Heart left ventricle (tissue), 16 donors: Measurements from ENCODE around the gene ANTXRL. TPM values are rescaled to one million over a fixed set of nuclear protein-coding genes. Genes with fewer than 3 reads are reported as not detected.
"Not testable (repeated sequence)": the region's sequence is repeated elsewhere in the genome, so short reads cannot be mapped to it uniquely, and the experiment has no call there.

Experiments
- ATAC-seq, 4 donors: fragments of 200-7000 bp; cut with Tn5 transposase; one replicate each; pipeline ENCODE4 v1.9.1; 2020 to 2022; ENCODE audit warnings: moderate library complexity in 4 of 4, mild to moderate bottlenecking in 3 of 4, moderate number of reproducible peaks in 1 of 4
- DNase-seq, 5 donors: peaks; one replicate each; pipeline ENCODE4 v3.0.0-alpha.2; 2020
- H3K27ac ChIP-seq, 12 donors: fragments of 200-600 bp; sonication (generic) in 4 of 12; one replicate each; pipeline versions ENCODE4 v1.5.0 to v1.8.0; 2016 to 2022; ENCODE audit warnings: mild to moderate bottlenecking in 2 of 12
- H3K27me3 ChIP-seq, 9 donors: fragments of 200-600 bp; sonication (generic) in 2 of 9; one replicate each; pipeline versions ENCODE4 v1.5.1 to v1.8.0; 2016 to 2022; ENCODE audit warnings: mild to moderate bottlenecking in 3 of 9
- H3K36me3 ChIP-seq, 9 donors: fragments of 200-600 bp; sonication (generic) in 2 of 9; one replicate each; pipeline versions ENCODE4 v1.5.0 to v1.8.0; 2018 to 2022; ENCODE audit warnings: mild to moderate bottlenecking in 2 of 9
- H3K4me1 ChIP-seq, 12 donors: fragments of 200-600 bp; sonication (generic) in 4 of 12; one replicate each; pipeline versions ENCODE4 v1.5.0 to v1.8.0; 2016 to 2022; ENCODE audit warnings: mild to moderate bottlenecking in 3 of 12
- H3K4me3 ChIP-seq, 12 donors: fragments of 200-600 bp; sonication (generic) in 4 of 12; one replicate each; pipeline versions ENCODE4 v1.5.0 to v1.8.0; 2017 to 2022; ENCODE audit warnings: mild to moderate bottlenecking in 9 of 12, moderate library complexity in 4 of 12
- H3K9me3 ChIP-seq, 12 donors: fragments of 200-600 bp; sonication (generic) in 4 of 12; one replicate each; pipeline versions ENCODE4 v1.5.0 to v1.8.0; 2016 to 2022; ENCODE audit warnings: mild to moderate bottlenecking in 1 of 12
- CTCF ChIP-seq, 12 donors: fragments of 200-600 bp; sonication (generic) in 4 of 12; IDR thresholded peaks; one replicate each; pipeline versions ENCODE4 v1.5.0 to v1.8.0; 2018 to 2022; ENCODE audit warnings: antibody characterized with exemption in 12 of 12, mild to moderate bottlenecking in 5 of 12
- POLR2A ChIP-seq, 2 donors: fragments of 450-650 bp; IDR thresholded peaks; one replicate each; pipeline ENCODE4 v1.6.1; 2017; ENCODE audit warnings: antibody characterized with exemption in 2 of 2, mild to moderate bottlenecking in 2 of 2, moderate library complexity in 2 of 2
- WGBS, 4 donors: extraction: QIAGEN DNeasy Blood & Tissue Kit in 2 of 4; methylation state at CpG; one replicate each; pipeline versions ENCODE4 v1.1.5 to v1.1.7; 2013 to 2018; 5-methylcytosine and 5-hydroxymethylcytosine counted together
- intact Hi-C, 10 donors: fragments of 100-400 bp; cut with DNase I; formaldehyde crosslinking; loops; one replicate each; pipeline versions ENCODE4 v1.11.1 to v1.14.2; 2022
- polyA plus RNA-seq, 2 donors: library from polyadenylated mRNA; stranded (reverse); fragments of 200-250 nt; gene quantifications; one replicate each; pipeline ENCODE4 v1.2.3, GENCODE V29; 2013
- total RNA-seq, 9 donors: library from RNA; depleted of rRNA in 2 of 9; stranded (reverse); fragments of >200 nt in 2 of 9; fragmentation: NEBNext Ultra II Directional in 3 of 9; extraction: Animal tissue kit (Norgen Biotek cat#: 25700) in 3 of 9; gene quantifications; one replicate each; pipeline versions ENCODE4 v1.1.0 to v1.2.4, GENCODE V29; 2016 to 2023
- donor health status: ischemic (EF 13 %, LVEDD 7.1; RV severe dilation, severe dysfunction).
- donor health status: healthy with polysubstance abuse.
- donor health status: DM: no; HTN: yes; CAD: no.
- donor health status: DM: no; HTN: no; CAD: no.
- donor health status: ischemic (EF 25% LVEDD 6.9; RV normal size, moderate dysfunction).
- donor health status: ischemic (EF 25% LVEDD 5.7; RV mildly dilated, moderate dysfunction).
- donor health status: healthy.
- donor health status: DM: yes; HTN: yes; CAD: no.
- donor health status: ischemic (EF 35%, LVEDD 5.7; RV mildly dilated, moderate dysfunction).
- donor health status: nonischemic (EF 11% LVEDD 7.7; RV severe dilation, severe dysfunction).
- donor health status: DM: yes; HTN: yes; CAD: no.
- donor health status: PGD.
- donor health status: ischemic (EF 29% LVEDD 5.4; RV normal size, mild dysfunction).
- donor health status: nonischemic (EF 23%, LVEDD 6.1; RV moderate dilation, normal function).

Gene ANTXRL
- total and polyA plus RNA-seq, 11 donors = 0.42 to 0.99 (median 0.90) TPM; not detected in 8

- DNase-seq = peak in 1 of 5 donors; percentile 25
- TF ChIP-seq CTCF (IDR thresholded peaks at IDR 0.05) (no peak), POLR2A (IDR thresholded peaks at IDR 0.05) (no peak)
- Histone ChIP-seq H3K4me1 (no peaks in the 10 kb centered on the region), H3K27me3 (no peaks in the 10 kb centered on the region), H3K4me3 (no peak overlapping the region), H3K36me3 (no peaks in the 10 kb centered on the region), H3K27ac (no peak overlapping the region), H3K9me3 (no peaks in the 10 kb centered on the region)
- 53 to 70% (median 68%) methylated on average over 7 to 20 of the region's 20 CpGs for WGBS, 4 donors
- peak; percentile 37 to 73 (median 66) for ATAC-seq
- intact Hi-C loops = loop anchor here in 1 of 10 donors (10.0 kb wide), 1 partner anchor 45 kb away; no protein-coding TSS in a partner anchor
These were observed 13.0 kb downstream of the ANTXRL start for GRCh38 chr10:46299536-46300369.

- H3K9me3 ChIP-seq, ATAC-seq, DNase-seq, H3K4me1 ChIP-seq, H3K27me3 ChIP-seq, H3K27ac ChIP-seq, H3K4me3 ChIP-seq, H3K36me3 ChIP-seq: not testable (repeated sequence)
- intact Hi-C loops = loop anchor here in 1 of 10 donors (10.0 kb wide), 1 partner anchor 46 kb away; no protein-coding TSS in a partner anchor
- WGBS, 4 donors = 51 to 83% (median 69%) methylated on average over 2 to 3 of the region's 3 CpGs
These were observed 13.5 kb downstream of the ANTXRL start for GRCh38 chr10:46300370-46300711.

GRCh38 chr10:46301056-46301645, 14.4 kb downstream of the ANTXRL start:
- Histone ChIP-seq H3K36me3 (no peaks in the 10 kb centered on the region), H3K27me3 (no peaks in the 10 kb centered on the region), H3K4me1 (no peaks in the 10 kb centered on the region), H3K4me3 (no peak overlapping the region), H3K27ac (no peak overlapping the region), H3K9me3 (no peaks in the 10 kb centered on the region)
- TF ChIP-seq POLR2A (IDR thresholded peaks at IDR 0.05) = no peak
- no peak for TF ChIP-seq CTCF (IDR thresholded peaks at IDR 0.05)
- ATAC-seq (no peak), DNase-seq (peak in 1 of 5 donors; percentile 7)
- intact Hi-C loops = loop anchor here in 1 of 10 donors (10.0 kb wide), 1 partner anchor 46 kb away; no protein-coding TSS in a partner anchor
- 96 to 100% (median 97%) methylated on average over 4 to 5 of the region's 5 CpGs for WGBS, 4 donors

- 86 to 94% (median 86%) methylated on average over 12 to 13 of the region's 13 CpGs for WGBS, 4 donors
- no peaks in the 10 kb centered on the region for H3K9me3 ChIP-seq
- H3K4me1 ChIP-seq = no peaks in the 10 kb centered on the region
- TF ChIP-seq CTCF (IDR thresholded peaks at IDR 0.05) = no peak
- TF ChIP-seq POLR2A (IDR thresholded peaks at IDR 0.05) = no peak
- ATAC-seq (no peak), DNase-seq (peak in 2 of 5 donors; percentile 12 to 28)
- H3K36me3 ChIP-seq = no peaks in the 10 kb centered on the region
- no peaks in the 10 kb centered on the region for H3K27me3 ChIP-seq
- intact Hi-C loops = loop anchor here in 1 of 10 donors (10.0 kb wide), 1 partner anchor 47 kb away; no protein-coding TSS in a partner anchor
- H3K27ac ChIP-seq = no peak overlapping the region
- H3K4me3 ChIP-seq = no peak overlapping the region
These were observed 15.1 kb downstream of the ANTXRL start for GRCh38 chr10:46301721-46302479.

- not testable (repeated sequence) for H3K4me1 ChIP-seq, H3K27ac ChIP-seq, ATAC-seq, H3K9me3 ChIP-seq, H3K36me3 ChIP-seq, H3K4me3 ChIP-seq, H3K27me3 ChIP-seq
- 86 to 95% (median 89%) methylated on average over 4 to 5 of the region's 5 CpGs for WGBS, 4 donors
- intact Hi-C loops = loop anchor here in 1 of 10 donors (10.0 kb wide), 1 partner anchor 48 kb away; no protein-coding TSS in a partner anchor
- peak in 1 of 5 donors; percentile 12 for DNase-seq
These were observed 16.1 kb downstream of the ANTXRL start for GRCh38 chr10:46302765-46303352.
